ENCODE results near the gene HBA2.
A peak's percentile ranks its signal among the peaks of the same experiment; 100 is the strongest.
"Not testable (repeated sequence)": the region's sequence is repeated elsewhere in the genome, so short reads cannot be mapped to it uniquely, and the experiment has no call there.

HBA2 gene

GRCh38 chr16:149024-149660 lies 23.5 kb upstream of the HBA2 start:
- Mint-ChIP-seq H3K27ac (no peak overlapping the region), H3K27me3 (peaks cover 31% of the 10 kb centered on the region), H3K4me3 (no peak overlapping the region), H3K36me3 (ENCODE audit: low read depth) (no peaks in the 10 kb centered on the region), H3K4me1 (ENCODE audit: low read depth) (peaks cover under 1% of the 10 kb centered on the region), H3K9me3 (no peaks in the 10 kb centered on the region)

DNA sequence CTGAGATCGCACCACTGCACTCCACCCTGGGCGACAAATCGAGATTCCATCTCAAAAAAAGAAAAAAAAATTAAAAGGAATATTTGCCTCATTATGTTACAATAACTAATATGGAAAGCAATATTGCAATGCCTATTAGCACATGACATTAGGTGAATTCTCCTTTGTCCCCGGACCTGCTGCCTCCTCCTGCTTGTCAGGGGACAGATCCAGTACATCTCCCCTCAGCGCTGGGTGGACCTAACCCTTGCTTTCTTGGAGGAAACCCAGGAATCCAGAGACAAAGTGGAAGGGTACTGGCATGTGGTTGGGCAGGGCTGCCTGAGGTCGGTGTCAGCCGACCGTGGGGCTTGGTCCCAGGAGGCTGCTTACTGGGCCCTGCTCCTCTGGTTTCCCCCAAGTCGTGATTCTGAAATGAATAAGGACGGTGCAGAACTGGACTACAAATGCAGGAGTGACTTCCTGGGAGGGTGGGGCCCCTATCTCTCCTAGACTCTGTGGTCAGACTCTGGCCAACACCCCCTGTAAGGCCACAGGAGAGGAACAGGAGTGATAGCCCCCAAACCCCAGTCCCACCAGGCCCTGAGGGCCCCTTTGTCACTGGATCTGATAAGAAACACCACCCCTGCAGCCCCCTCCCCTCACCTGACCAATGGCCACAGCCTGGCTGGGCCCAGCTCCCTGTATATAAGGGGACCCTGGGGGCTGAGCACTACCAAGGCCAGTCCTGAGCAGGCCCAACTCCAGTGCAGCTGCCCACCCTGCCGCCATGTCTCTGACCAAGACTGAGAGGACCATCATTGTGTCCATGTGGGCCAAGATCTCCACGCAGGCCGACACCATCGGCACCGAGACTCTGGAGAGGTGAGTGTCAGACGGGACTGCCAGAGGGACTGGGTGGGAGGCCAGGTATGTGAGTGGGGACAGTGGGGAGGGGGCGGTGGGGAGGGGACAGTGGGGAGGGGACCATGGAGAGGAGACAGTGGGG lies 20.2 kb upstream of the HBA2 start, which contains the start of gene HBZ:
Gene HBZ (plus strand): TSS at position 504 of the 988 bp plus-strand sequence. CDS start 266 bp downstream, at position 770.
- peaks cover 10% of the 10 kb centered on the region for H3K4me1 Mint-ChIP-seq (ENCODE audit: low read depth)
- no peak within 1 kb of the TSS for H3K27ac Mint-ChIP-seq
- H3K36me3 Mint-ChIP-seq (ENCODE audit: low read depth): no peaks in the 10 kb centered on the region
- H3K4me3 Mint-ChIP-seq: no peak within 1 kb of the TSS
- no peaks in the 10 kb centered on the region for H3K9me3 Mint-ChIP-seq
- H3K27me3 Mint-ChIP-seq: peaks cover 38% of the 10 kb centered on the region

DNA sequence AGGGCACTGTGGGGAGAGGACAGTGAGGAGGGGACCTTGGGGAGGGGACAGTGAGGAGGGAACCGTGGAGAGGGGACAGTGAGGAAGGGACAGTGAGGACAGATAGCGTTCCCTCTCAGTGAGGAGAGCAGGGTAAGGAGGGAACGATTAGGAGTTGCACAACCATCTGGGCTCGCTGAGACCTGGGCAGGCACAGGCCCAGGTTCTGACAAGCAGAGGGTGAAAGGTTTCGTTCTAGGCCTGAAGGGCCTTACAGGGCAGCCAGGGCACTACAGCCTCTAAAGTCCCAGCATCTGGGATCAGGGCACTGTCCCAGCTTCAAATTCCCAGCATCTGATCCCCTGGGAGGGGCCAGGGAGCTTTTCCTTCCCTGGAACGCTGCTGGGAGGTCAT lies 19.6 kb upstream of the HBA2 start:
- not testable (repeated sequence) for H3K27ac Mint-ChIP-seq; H3K4me3 Mint-ChIP-seq; H3K9me3 Mint-ChIP-seq; H3K36me3 Mint-ChIP-seq (ENCODE audit: low read depth)
- Mint-ChIP-seq H3K4me1 (ENCODE audit: low read depth) (peaks cover 10% of the 10 kb centered on the region), H3K27me3 (peaks cover 42% of the 10 kb centered on the region)

DNA sequence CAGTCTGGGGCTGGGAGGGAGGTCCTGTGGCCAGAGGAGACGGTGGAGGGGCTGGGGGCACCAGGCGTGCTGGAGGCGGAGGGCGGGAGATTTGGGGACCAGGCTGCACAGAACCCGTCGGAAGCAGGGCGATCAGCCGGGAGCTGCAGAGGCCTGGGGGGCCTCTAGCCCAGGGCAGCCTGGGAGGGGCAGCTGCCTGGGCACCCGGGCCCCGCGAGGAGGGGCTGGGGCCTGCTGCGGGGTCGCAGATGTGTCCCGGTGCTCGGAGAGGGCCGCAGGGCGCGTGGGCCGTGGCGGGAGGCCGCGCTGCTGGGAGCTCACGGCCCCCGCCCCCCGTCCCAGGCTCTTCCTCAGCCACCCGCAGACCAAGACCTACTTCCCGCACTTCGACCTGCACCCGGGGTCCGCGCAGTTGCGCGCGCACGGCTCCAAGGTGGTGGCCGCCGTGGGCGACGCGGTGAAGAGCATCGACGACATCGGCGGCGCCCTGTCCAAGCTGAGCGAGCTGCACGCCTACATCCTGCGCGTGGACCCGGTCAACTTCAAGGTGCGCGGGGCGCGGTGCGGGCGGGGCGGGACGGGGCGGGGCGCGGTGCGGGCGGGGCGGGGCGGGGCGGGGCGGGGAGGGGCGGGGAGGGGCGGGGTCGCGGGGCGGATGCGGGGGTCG lies 19.0 kb upstream of the HBA2 start:
- not testable (repeated sequence) for H3K4me3 Mint-ChIP-seq

GRCh38 chr16:154217-155030 lies 18.3 kb upstream of the HBA2 start:
- Mint-ChIP-seq H3K27ac (no peak overlapping the region), H3K4me3 (peak overlapping the region; percentile 78), H3K27me3 (peaks cover 37% of the 10 kb centered on the region), H3K4me1 (ENCODE audit: low read depth) (peaks cover 10% of the 10 kb centered on the region), H3K9me3 (no peaks in the 10 kb centered on the region), H3K36me3 (ENCODE audit: low read depth) (no peaks in the 10 kb centered on the region)

More for the DNA sequence above, 19.0 kb upstream of the HBA2 start:
- H3K9me3 Mint-ChIP-seq; H3K36me3 Mint-ChIP-seq (ENCODE audit: low read depth); H3K27ac Mint-ChIP-seq: not testable (repeated sequence)
- peaks cover 10% of the 10 kb centered on the region for H3K4me1 Mint-ChIP-seq (ENCODE audit: low read depth)
- peaks cover 40% of the 10 kb centered on the region for H3K27me3 Mint-ChIP-seq

GRCh38 chr16:155031-155398 lies 17.7 kb upstream of the HBA2 start:
- Mint-ChIP-seq H3K27me3 (peaks cover 34% of the 10 kb centered on the region), H3K4me1 (ENCODE audit: low read depth) (peaks cover 10% of the 10 kb centered on the region), H3K36me3 (ENCODE audit: low read depth) (no peaks in the 10 kb centered on the region), H3K9me3 (no peaks in the 10 kb centered on the region), H3K4me3 (peak overlapping the region; percentile 78), H3K27ac (no peak overlapping the region)

- no peaks in the 10 kb centered on the region for H3K9me3 Mint-ChIP-seq
These were observed 13.4 kb upstream of the HBA2 start for GRCh38 chr16:159136-159849.

DNA sequence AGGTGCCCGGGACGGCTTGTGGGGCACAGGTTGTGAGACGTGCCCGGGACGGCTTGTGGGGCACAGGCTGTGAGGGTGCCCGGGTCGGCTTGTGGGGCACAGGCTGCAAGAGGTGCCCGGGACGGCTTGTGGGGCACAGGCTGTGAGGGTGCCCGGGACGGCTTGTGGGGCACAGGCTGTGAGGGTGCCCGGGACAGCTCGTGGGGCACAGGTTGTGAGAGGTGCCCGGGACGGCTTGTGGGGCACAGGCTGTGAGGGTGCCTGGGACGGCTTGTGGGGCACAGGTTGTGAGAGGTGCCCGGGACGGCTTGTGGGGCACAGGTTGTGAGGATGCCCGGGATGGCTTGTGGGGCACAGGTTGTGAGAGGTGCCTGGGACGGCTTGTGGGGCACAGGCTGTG lies 12.4 kb upstream of the HBA2 start:
- H3K27me3 Mint-ChIP-seq: peaks cover 32% of the 10 kb centered on the region
- not testable (repeated sequence) for H3K9me3 Mint-ChIP-seq; H3K27ac Mint-ChIP-seq; H3K4me1 Mint-ChIP-seq (ENCODE audit: low read depth); H3K36me3 Mint-ChIP-seq (ENCODE audit: low read depth); H3K4me3 Mint-ChIP-seq

More at GRCh38 chr16:159136-159849, 13.4 kb upstream of the HBA2 start:
- no peak overlapping the region for H3K4me3 Mint-ChIP-seq
- H3K4me1 Mint-ChIP-seq (ENCODE audit: low read depth): peaks cover 8% of the 10 kb centered on the region
- peaks cover 38% of the 10 kb centered on the region for H3K27me3 Mint-ChIP-seq
- no peaks in the 10 kb centered on the region for H3K36me3 Mint-ChIP-seq (ENCODE audit: low read depth)
- H3K27ac Mint-ChIP-seq: no peak overlapping the region

GRCh38 chr16:160691-161190 lies 11.9 kb upstream of the HBA2 start:
- H3K36me3 Mint-ChIP-seq (ENCODE audit: low read depth): no peaks in the 10 kb centered on the region
- no peaks in the 10 kb centered on the region for H3K9me3 Mint-ChIP-seq
- H3K27me3 Mint-ChIP-seq: peaks cover 34% of the 10 kb centered on the region
- no peak overlapping the region for H3K27ac Mint-ChIP-seq
- peaks cover 5% of the 10 kb centered on the region for H3K4me1 Mint-ChIP-seq (ENCODE audit: low read depth)
- no peak overlapping the region for H3K4me3 Mint-ChIP-seq

- Mint-ChIP-seq H3K27ac (no peak overlapping the region), H3K9me3 (no peaks in the 10 kb centered on the region), H3K4me1 (ENCODE audit: low read depth) (peaks cover 16% of the 10 kb centered on the region), H3K4me3 (no peak overlapping the region), H3K36me3 (ENCODE audit: low read depth) (no peaks in the 10 kb centered on the region), H3K27me3 (peaks cover 43% of the 10 kb centered on the region)
These were observed 10.2 kb upstream of the HBA2 start for GRCh38 chr16:162271-162991.

DNA sequence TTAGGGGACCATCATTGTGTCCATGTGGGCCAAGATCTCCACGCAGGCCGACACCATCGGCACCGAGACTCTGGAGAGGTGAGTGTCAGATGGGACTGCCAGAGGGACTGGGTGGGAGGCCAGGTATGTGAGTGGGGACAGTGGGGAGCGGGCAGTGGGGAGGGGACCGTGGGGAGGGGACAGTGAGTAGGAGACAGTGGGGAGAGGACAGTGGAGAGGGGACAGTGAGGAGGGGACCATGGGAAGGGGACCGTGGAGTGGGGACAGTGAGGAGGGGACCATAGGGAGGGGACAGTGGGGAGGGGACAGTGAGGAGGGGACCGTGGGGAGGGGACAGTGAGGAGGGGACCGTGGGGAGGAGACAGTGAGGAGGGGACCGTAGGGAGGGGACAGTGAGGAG lies 9.5 kb upstream of the HBA2 start:
- not testable (repeated sequence) for H3K4me3 Mint-ChIP-seq; H3K27ac Mint-ChIP-seq; H3K36me3 Mint-ChIP-seq (ENCODE audit: low read depth); H3K9me3 Mint-ChIP-seq
- peaks cover 16% of the 10 kb centered on the region for H3K4me1 Mint-ChIP-seq (ENCODE audit: low read depth)
- peaks cover 43% of the 10 kb centered on the region for H3K27me3 Mint-ChIP-seq

- H3K36me3 Mint-ChIP-seq (ENCODE audit: low read depth); H3K9me3 Mint-ChIP-seq; H3K27ac Mint-ChIP-seq; H3K4me3 Mint-ChIP-seq: not testable (repeated sequence)
- Mint-ChIP-seq H3K4me1 (ENCODE audit: low read depth) (peaks cover 16% of the 10 kb centered on the region), H3K27me3 (peaks cover 45% of the 10 kb centered on the region)
These were observed 9.0 kb upstream of the HBA2 start for GRCh38 chr16:163696-164095.

GRCh38 chr16:164134-164823 lies 8.4 kb upstream of the HBA2 start:
- not testable (repeated sequence) for H3K27ac Mint-ChIP-seq; H3K36me3 Mint-ChIP-seq (ENCODE audit: low read depth); H3K9me3 Mint-ChIP-seq; H3K4me3 Mint-ChIP-seq
- Mint-ChIP-seq H3K4me1 (ENCODE audit: low read depth) (peaks cover 16% of the 10 kb centered on the region), H3K27me3 (peaks cover 44% of the 10 kb centered on the region)
